Measurements from ENCODE around the gene MYOM3. TPM values are rescaled to one million over a fixed set of nuclear protein-coding genes. Genes with fewer than 3 reads are reported as not detected.
A peak's percentile ranks its signal among the peaks of the same experiment; 100 is the strongest.

The MYOM3 gene
- total and polyA plus RNA-seq, 2 of the 13 experiments (the other 11 are each of a cell fraction or from before 2014, with no cell fraction given), result 5.8 to 15.3 TPM

- Histone ChIP-seq H3K4me3 (replicated peaks in 1 of 3; ENCODE audit: insufficient read depth in 1 of 3, low read depth in 2 of 3, low read length in 3 of 3) (no peak overlapping the region), H2AFZ (ENCODE audit: low read length) (no peak overlapping the region), H3K9ac (ENCODE audit: insufficient read depth, low read depth, low read length) (no peak overlapping the region), H3K27me3 (ENCODE audit: control insufficient read depth in 1 of 2, insufficient read depth in 2 of 2, low read length in 2 of 2) (no peaks in the 10 kb centered on the region), H3K4me2 (ENCODE audit: low read depth, low read length) (no peak overlapping the region), H4K20me1 (ENCODE audit: insufficient read depth, low read length) (no peaks in the 10 kb centered on the region), H3K9me3 (ENCODE audit: low read length) (no peaks in the 10 kb centered on the region), H3K27ac (ENCODE audit: extremely low read length, insufficient read depth, low read length) (no peak overlapping the region), H3K79me2 (ENCODE audit: insufficient read depth, low read length) (no peaks in the 10 kb centered on the region), H3K36me3 (replicated peaks in 1 of 2; ENCODE audit: control insufficient read depth in 1 of 2, insufficient read depth in 2 of 2, low read length in 2 of 2) (peaks cover 1 to 8% of the 10 kb centered on the region in 2 experiments; a peak in 2 of 5 replicates), H3K4me1 (ENCODE audit: insufficient read depth, low read length) (peaks cover 8% of the 10 kb centered on the region; the same call in 1 of the 2 replicates)
- DNase-seq (ENCODE audit: low spot score), result no peak
- TF ChIP-seq ZFP90 (CRISPR knock-in tag; IDR thresholded peaks at IDR 0.05; ENCODE audit: borderline replicate concordance) (peak; percentile 88; the same call in 1 of the 2 replicates), DDIT3 (CRISPR knock-in tag; IDR thresholded peaks at IDR 0.05) (no peak)
- ChIA-PET CTCF (ENCODE audit: low intra/inter-chr PET ratio, low total read pairs) (no interaction called here), POLR2A (no interaction called here)
- in situ Hi-C loops (cut with HindIII; ENCODE audit: extremely low pct_ligation_motif_present, low pct_unique_long_range_greater_than_20kb), result no loop called here
- FAIRE-seq, result no peak
- no peak for ATAC-seq
- intact Hi-C loops (cut with micrococcal nuclease; ENCODE audit: unreplicated experiment), result no loop called here
- no TSS peak for BruUV-seq (replicated peaks)
- 90% methylated on average over 2 of the region's 2 CpGs for WGBS (ENCODE audit: low lambda C conversion rate)
Measured at GRCh38 chr1:24062221-24062620, 49.7 kb downstream of the MYOM3 start.

- Histone ChIP-seq H3K4me3 (replicated peaks in 1 of 3; ENCODE audit: insufficient read depth in 1 of 3, low read depth in 2 of 3, low read length in 3 of 3) (no peak overlapping the region), H3K9ac (ENCODE audit: insufficient read depth, low read depth, low read length) (no peak overlapping the region), H3K4me1 (ENCODE audit: insufficient read depth, low read length) (peaks cover 8% of the 10 kb centered on the region; the same call in 1 of the 2 replicates), H3K79me2 (ENCODE audit: insufficient read depth, low read length) (no peaks in the 10 kb centered on the region), H3K36me3 (replicated peaks in 1 of 2; ENCODE audit: control insufficient read depth in 1 of 2, insufficient read depth in 2 of 2, low read length in 2 of 2) (peaks cover 1 to 8% of the 10 kb centered on the region in 2 experiments; a peak in 2 of 5 replicates), H3K9me3 (ENCODE audit: low read length) (no peaks in the 10 kb centered on the region), H3K27ac (ENCODE audit: extremely low read length, insufficient read depth, low read length) (no peak overlapping the region), H4K20me1 (ENCODE audit: insufficient read depth, low read length) (no peaks in the 10 kb centered on the region), H3K4me2 (ENCODE audit: low read depth, low read length) (no peak overlapping the region), H3K27me3 (ENCODE audit: control insufficient read depth in 1 of 2, insufficient read depth in 2 of 2, low read length in 2 of 2) (no peaks in the 10 kb centered on the region), H2AFZ (ENCODE audit: low read length) (no peak overlapping the region)
- FAIRE-seq, result no peak
- no TSS peak for BruUV-seq (replicated peaks)
- CTCF ChIA-PET (ENCODE audit: low intra/inter-chr PET ratio, low total read pairs), result no interaction called here
- no peak for DNase-seq (ENCODE audit: low spot score)
- ATAC-seq, result no peak
- 94% methylated on average over 11 of the region's 13 CpGs for WGBS (ENCODE audit: low lambda C conversion rate)
- POLR2A ChIA-PET, result no interaction called here
- intact Hi-C loops (cut with micrococcal nuclease; ENCODE audit: unreplicated experiment) (no loop called here), in situ Hi-C loops (cut with HindIII; ENCODE audit: extremely low pct_ligation_motif_present, low pct_unique_long_range_greater_than_20kb) (no loop called here)
- no peak for TF ChIP-seq MTA1 (CRISPR knock-in tag; IDR thresholded peaks at IDR 0.05; ENCODE audit: borderline replicate concordance)
- no peak for TF ChIP-seq POLR2AphosphoS2 (IDR thresholded peaks at IDR 0.05; ENCODE audit: low read depth, low read length)
- TF ChIP-seq ZNF136 (CRISPR knock-in tag; IDR thresholded peaks at IDR 0.05; ENCODE audit: low read depth), result no peak
- TF ChIP-seq ZNF12 (CRISPR knock-in tag; IDR thresholded peaks at IDR 0.05), result no peak
- no peak for TF ChIP-seq ZSCAN5A (CRISPR knock-in tag; IDR thresholded peaks at IDR 0.05; ENCODE audit: borderline replicate concordance)
- no peak for TF ChIP-seq ZSCAN22 (CRISPR knock-in tag; IDR thresholded peaks at IDR 0.05)
- TF ChIP-seq STAT6 (CRISPR knock-in tag; IDR thresholded peaks at IDR 0.05; ENCODE audit: borderline replicate concordance), result no peak
- no peak for TF ChIP-seq HCFC1 (IDR thresholded peaks at IDR 0.05; ENCODE audit: low read depth, low read length)
- TF ChIP-seq ZNF512 (CRISPR knock-in tag; IDR thresholded peaks at IDR 0.05), result no peak
- TF ChIP-seq SP1 (IDR thresholded peaks at IDR 0.05), result no peak
- TF ChIP-seq SP1 (CRISPR knock-in tag; IDR thresholded peaks at IDR 0.05), result no peak
- TF ChIP-seq ZNF343 (CRISPR knock-in tag; IDR thresholded peaks at IDR 0.05), result no peak
Measured at GRCh38 chr1:24060482-24060881, 51.5 kb downstream of the MYOM3 start.

All from HepG2 (cell line).